ENCODE measurements around the gene MTSS2.

GRCh38 chr16:70723740-70724145 is 37.9 kb upstream of the MTSS2 start:
- TF ChIP-seq EZH2 (IDR thresholded peaks at IDR 0.05; ENCODE audit: borderline replicate concordance) (no peak), CTCF (IDR thresholded peaks at IDR 0.05; ENCODE audit: poor library complexity) (no peak)

Measured in hepatocyte (in vitro differentiated cells).